ENCODE results near the gene RAD1.

GRCh38 chr5:34869256-34869655 is 46.0 kb downstream of the RAD1 start:
- TF ChIP-seq CTCF (conservative IDR thresholded peaks at IDR 0.05 in 1 of 2, IDR thresholded peaks at IDR 0.05 in 1 of 2; ENCODE audit: extremely low read depth in 1 of 2, insufficient read depth in 1 of 2, low read depth in 1 of 2, low read length in 2 of 2): no peak
- no peak for TF ChIP-seq EZH2 (IDR thresholded peaks at IDR 0.05; ENCODE audit: borderline replicate concordance, low read length)

Measured in mammary epithelial cell (primary cell).